Uterus (tissue), 2 donors: ENCODE results near the gene IL23R.

Source experiments
- POLR2A ChIP-seq, 2 donors: fragments of 450-650 bp; IDR thresholded peaks; one replicate each; pipeline ENCODE4 v1.6.1; 2016; ENCODE audit warnings: antibody characterized with exemption in 2 of 2, mild to moderate bottlenecking in 1 of 2, moderate library complexity in 1 of 2
- TF ChIP-seq, protein P1 (sequence below), 4 experiments: fragments of 200-600 bp in 2 of 4; fragments of 450-650 bp in 2 of 4; sonication (generic) in 2 of 4; IDR thresholded peaks; one replicate each; pipeline ENCODE4 v1.5.1; 2016 to 2019; ENCODE audit warnings: antibody characterized with exemption in 4 of 4, mild to moderate bottlenecking in 2 of 4, moderate library complexity in 1 of 4

DNA sequence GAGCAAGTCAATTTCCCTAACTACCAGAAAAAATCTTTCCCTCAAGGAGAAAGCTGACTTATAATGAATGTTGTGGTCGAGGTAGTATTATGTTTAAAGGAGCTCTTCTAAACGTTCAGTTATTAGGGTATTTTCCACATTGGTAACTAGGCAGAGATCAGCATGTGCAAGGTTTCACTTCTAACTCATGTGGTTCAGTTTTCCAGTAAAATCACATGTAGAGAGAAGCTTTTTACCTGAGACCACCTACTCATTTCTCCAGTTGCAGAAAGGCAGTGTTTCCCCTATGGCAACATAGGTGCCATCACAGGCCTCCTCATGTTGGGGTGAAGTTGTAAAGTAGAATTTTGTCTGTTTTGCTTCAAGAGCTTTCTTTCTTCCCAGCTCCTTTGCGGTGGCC lies 23.7 kb downstream of the IL23R start:
- TF ChIP-seq, protein P1, sequence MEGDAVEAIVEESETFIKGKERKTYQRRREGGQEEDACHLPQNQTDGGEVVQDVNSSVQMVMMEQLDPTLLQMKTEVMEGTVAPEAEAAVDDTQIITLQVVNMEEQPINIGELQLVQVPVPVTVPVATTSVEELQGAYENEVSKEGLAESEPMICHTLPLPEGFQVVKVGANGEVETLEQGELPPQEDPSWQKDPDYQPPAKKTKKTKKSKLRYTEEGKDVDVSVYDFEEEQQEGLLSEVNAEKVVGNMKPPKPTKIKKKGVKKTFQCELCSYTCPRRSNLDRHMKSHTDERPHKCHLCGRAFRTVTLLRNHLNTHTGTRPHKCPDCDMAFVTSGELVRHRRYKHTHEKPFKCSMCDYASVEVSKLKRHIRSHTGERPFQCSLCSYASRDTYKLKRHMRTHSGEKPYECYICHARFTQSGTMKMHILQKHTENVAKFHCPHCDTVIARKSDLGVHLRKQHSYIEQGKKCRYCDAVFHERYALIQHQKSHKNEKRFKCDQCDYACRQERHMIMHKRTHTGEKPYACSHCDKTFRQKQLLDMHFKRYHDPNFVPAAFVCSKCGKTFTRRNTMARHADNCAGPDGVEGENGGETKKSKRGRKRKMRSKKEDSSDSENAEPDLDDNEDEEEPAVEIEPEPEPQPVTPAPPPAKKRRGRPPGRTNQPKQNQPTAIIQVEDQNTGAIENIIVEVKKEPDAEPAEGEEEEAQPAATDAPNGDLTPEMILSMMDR (IDR thresholded peaks at IDR 0.05): no peak
- no peak for TF ChIP-seq POLR2A (IDR thresholded peaks at IDR 0.05)
